HepG2 (cell line): Measurements from ENCODE around the gene PXDC1. TPM values are rescaled to one million over a fixed set of nuclear protein-coding genes. Genes with fewer than 3 reads are reported as not detected.
A peak's percentile ranks its signal among the peaks of the same experiment; 100 is the strongest.

Experiments used
- ATF1 ChIP-seq: IDR thresholded peaks from 2 replicates; pipeline ENCODE4 v1.6.1; 2016; ENCODE audit warnings: mild to moderate bottlenecking, control low read depth
- BCL3 ChIP-seq: sonication (generic); formaldehyde crosslinking; IDR thresholded peaks from 2 replicates; pipeline ENCODE4 v1.5.1; 2020; ENCODE audit warnings: mild to moderate bottlenecking, missing genetic modification reagents, moderate library complexity
- CHD2 ChIP-seq: IDR thresholded peaks from 2 replicates; pipeline ENCODE4 v1.6.1; 2011; ENCODE audit warnings: low read depth, low read length, improper control_type of control experiment
- FIP1L1 ChIP-seq: fragments of 200-400 bp; formaldehyde crosslinking; IDR thresholded peaks from 2 replicates; pipeline ENCODE4 v1.6.1; 2018; ENCODE audit warnings: low read depth, mild to moderate bottlenecking, low read length, moderate library complexity, borderline replicate concordance; ENCODE audit not compliant: insufficient read depth
- FUBP1 ChIP-seq: sonication (generic); formaldehyde crosslinking; IDR thresholded peaks from 2 replicates; pipeline ENCODE4 v1.5.1; 2020; ENCODE audit warnings: missing genetic modification reagents, mild to moderate bottlenecking, borderline replicate concordance
- GLI4 ChIP-seq: sonication (generic); formaldehyde crosslinking; IDR thresholded peaks from 2 replicates; pipeline ENCODE4 v1.5.1; 2020; ENCODE audit warnings: missing genetic modification reagents, mild to moderate bottlenecking, moderate library complexity, borderline replicate concordance
- IKZF4 ChIP-seq: sonication (generic); formaldehyde crosslinking; IDR thresholded peaks from 2 replicates; pipeline ENCODE4 v1.5.1; 2020; ENCODE audit warnings: borderline replicate concordance, mild to moderate bottlenecking, low read depth, missing genetic modification reagents; ENCODE audit errors: not compliant biosample characterization
- MAX ChIP-seq: IDR thresholded peaks from 2 replicates; pipeline ENCODE4 v1.6.1; 2012; ENCODE audit warnings: inconsistent platforms
- TCF12 ChIP-seq, 2 experiments: fragments of 450-650 bp in 1 of 2; sonication (generic) in 1 of 2; formaldehyde crosslinking in 1 of 2; IDR thresholded peaks; 2 replicates each; pipeline versions ENCODE4 v1.6.1 to v1.8.0; 2017 to 2022; ENCODE audit warnings: antibody characterized with exemption in 1 of 2, mild to moderate bottlenecking in 1 of 2, missing genetic modification reagents in 1 of 2, moderate library complexity in 1 of 2
- TRAFD1 ChIP-seq: sonication (generic); formaldehyde crosslinking; IDR thresholded peaks from 2 replicates; pipeline ENCODE4 v1.5.1; 2020; ENCODE audit warnings: missing genetic modification reagents, mild to moderate bottlenecking, borderline replicate concordance
- TSC22D2 ChIP-seq: sonication (generic); formaldehyde crosslinking; IDR thresholded peaks from 2 replicates; pipeline ENCODE4 v1.5.1; 2020; ENCODE audit warnings: missing genetic modification reagents, mild to moderate bottlenecking, borderline replicate concordance
- U2AF2 ChIP-seq: fragments of 200-400 bp; formaldehyde crosslinking; IDR thresholded peaks from 2 replicates; pipeline ENCODE4 v1.6.1; 2017; ENCODE audit warnings: low read depth, mild to moderate bottlenecking, low read length
- ZBTB43 ChIP-seq: sonication (generic); formaldehyde crosslinking; conservative IDR thresholded peaks from 2 replicates; pipeline ENCODE4 v1.4.0; 2020; ENCODE audit warnings: missing genetic modification reagents
- ZBTB44 ChIP-seq: sonication (generic); formaldehyde crosslinking; IDR thresholded peaks from 2 replicates; pipeline ENCODE4 v1.4.0; 2020; ENCODE audit warnings: missing genetic modification reagents
- ZC3H13 ChIP-seq: sonication (generic); formaldehyde crosslinking; IDR thresholded peaks from 2 replicates; pipeline ENCODE4 v1.8.1; 2023; ENCODE audit warnings: mild to moderate bottlenecking, missing genetic modification reagents, moderate library complexity
- ZFP37 ChIP-seq: sonication (generic); formaldehyde crosslinking; IDR thresholded peaks from 2 replicates; pipeline ENCODE4 v1.4.0; 2020; ENCODE audit warnings: missing genetic modification reagents, borderline replicate concordance
- ZNF513 ChIP-seq: sonication (generic); formaldehyde crosslinking; conservative IDR thresholded peaks from 2 replicates; pipeline ENCODE4 v1.5.0; 2020; ENCODE audit warnings: missing genetic modification reagents
- ZNF7 ChIP-seq: IDR thresholded peaks from 2 replicates; pipeline ENCODE4 v1.6.1; 2016; ENCODE audit warnings: missing biosample characterization, missing genetic modification reagents
- polyA plus RNA-seq, 8 experiments: library from polyadenylated mRNA; depleted of rRNA in 3 of 8; stranded (reverse) in 7 of 8; unstranded in 1 of 8; fragments of >200 nt; fragmentation: Illumina TruSeq in 4 of 8; extraction: Trizol in 4 of 8; gene quantifications; 2 replicates each; pipeline versions ENCODE4 v1.2.1 to v1.2.3, GENCODE V29; 2011 to 2016; ENCODE audit warnings: low read depth in 4 of 8, missing spikeins in 1 of 8, mixed read lengths in 1 of 8; ENCODE audit not compliant: insufficient read depth in 1 of 8
- total RNA-seq, 5 experiments: library from RNA; depleted of rRNA; stranded (reverse); fragments of >200 nt; fragmentation: Illumina TruSeq; extraction: Trizol; gene quantifications; 2 replicates each; pipeline ENCODE4 v1.2.3, GENCODE V29; 2016; ENCODE audit warnings: low read depth in 1 of 5

PXDC1 gene
- total and polyA plus RNA-seq, 2 of the 13 experiments (the other 11 are each of a cell fraction or from before 2014, with no cell fraction given), result 32.4 to 34.7 TPM

GRCh38 chr6:3788408-3789017 is 37.0 kb upstream of the PXDC1 start (continued):
- no peak for TF ChIP-seq TSC22D2
- TF ChIP-seq ZNF7 (CRISPR knock-in tag), result 0 out of 2 replicates have a peak, but pooled peaks have one; percentile 34
- TF ChIP-seq IKZF4 (CRISPR knock-in tag), result no peak
- TF ChIP-seq MAX, result peak; percentile 61
- TF ChIP-seq ZC3H13 (CRISPR knock-in tag), result peak; percentile 81; the same call in 1 of the 2 replicates
- no peak; the same call in 1 of the 2 replicates for TF ChIP-seq ATF1 (CRISPR knock-in tag)
- TF ChIP-seq ZBTB44, result no peak
- TF ChIP-seq TCF12 (IDR thresholded peaks at IDR 0.05), result no peak
- TF ChIP-seq TCF12 (CRISPR knock-in tag; IDR thresholded peaks at IDR 0.05), result peak; percentile 20; the same call in 1 of the 2 replicates
- no peak for TF ChIP-seq U2AF2
- TF ChIP-seq ZBTB43 (CRISPR knock-in tag), result no peak
- peak; percentile 73; the same call in 1 of the 2 replicates for TF ChIP-seq ZFP37
- peak; percentile 49; the same call in 1 of the 2 replicates for TF ChIP-seq GLI4 (CRISPR knock-in tag)
- no peak for TF ChIP-seq ZNF513
- TF ChIP-seq FIP1L1, result 0 out of 2 replicates have a peak, but pooled peaks have one; percentile 50
- no peak for TF ChIP-seq FUBP1 (CRISPR knock-in tag)
- no peak for TF ChIP-seq BCL3 (CRISPR knock-in tag)
- 0 out of 2 replicates have a peak, but pooled peaks have one; percentile 10 for TF ChIP-seq CHD2
- TF ChIP-seq TRAFD1 (CRISPR knock-in tag), result no peak
